MM.1S (cell line): Measurements from ENCODE around the gene ZNF408.

Source experiments
- DNase-seq: peaks from one replicate; pipeline ENCODE4 v3.0.0-alpha.2; 2015
- H2AFZ ChIP-seq: fragments of 300-600 bp; sonication (generic); 2 replicates; pipeline ENCODE4 v1.6.0; 2016; ENCODE audit warnings: antibody characterized with exemption, low read length
- H3F3A ChIP-seq: fragments of 300-600 bp; sonication (generic); 2 replicates; pipeline ENCODE4 v1.6.1; 2016; ENCODE audit warnings: mild to moderate bottlenecking, antibody characterized with exemption, low read length, moderate library complexity, mixed read lengths; ENCODE audit not compliant: insufficient read depth
- H3K27ac ChIP-seq: fragments of 300-600 bp; sonication (generic); 2 replicates; pipeline ENCODE4 v1.5.1; 2016; ENCODE audit warnings: mild to moderate bottlenecking, low read length
- H3K27me3 ChIP-seq: fragments of 300-600 bp; sonication (generic); replicated peaks from 2 replicates; pipeline ENCODE4 v1.6.0; 2016; ENCODE audit warnings: low read length; ENCODE audit not compliant: insufficient read depth
- H3K36me3 ChIP-seq: fragments of 300-600 bp; sonication (generic); replicated peaks from 2 replicates; pipeline ENCODE4 v1.6.1; 2016; ENCODE audit warnings: mild to moderate bottlenecking, low read length, mixed read lengths; ENCODE audit not compliant: insufficient read depth
- H3K4me1 ChIP-seq: fragments of 300-600 bp; sonication (generic); 2 replicates; pipeline ENCODE4 v1.6.1; 2016; ENCODE audit warnings: low read length, mixed read lengths
- H3K4me2 ChIP-seq: fragments of 300-600 bp; sonication (generic); 2 replicates; pipeline ENCODE4 v1.6.0; 2016; ENCODE audit warnings: low read depth, low read length
- H3K4me3 ChIP-seq: fragments of 300-600 bp; sonication (generic); 2 replicates; pipeline ENCODE4 v1.5.1; 2016; ENCODE audit warnings: low read length, mixed read lengths
- H3K79me2 ChIP-seq: fragments of 300-600 bp; sonication (generic); 2 replicates; pipeline ENCODE4 v1.6.1; 2016; ENCODE audit warnings: mixed run types, low read length, mixed read lengths
- H3K9ac ChIP-seq: fragments of 300-600 bp; sonication (generic); 2 replicates; pipeline ENCODE4 v1.6.1; 2016; ENCODE audit warnings: low read length, mixed read lengths
- H3K9me2 ChIP-seq: fragments of 300-600 bp; sonication (generic); replicated peaks from 2 replicates; pipeline ENCODE4 v1.6.1; 2016; ENCODE audit warnings: mild to moderate bottlenecking, low read length, mixed read lengths; ENCODE audit not compliant: insufficient read depth
- H3K9me3 ChIP-seq: fragments of 300-600 bp; sonication (generic); replicated peaks from 2 replicates; pipeline ENCODE4 v1.6.1; 2016; ENCODE audit warnings: mild to moderate bottlenecking, low read length, mixed read lengths; ENCODE audit not compliant: insufficient read depth
- H4K20me1 ChIP-seq: fragments of 300-600 bp; sonication (generic); 2 replicates; pipeline ENCODE4 v1.6.1; 2016; ENCODE audit warnings: mild to moderate bottlenecking, low read length, moderate library complexity, mixed read lengths; ENCODE audit not compliant: insufficient read depth
- CTCF ChIP-seq: fragments of 300-600 bp; sonication (generic); IDR thresholded peaks from 2 replicates; pipeline ENCODE4 v1.5.1; 2016; ENCODE audit warnings: antibody characterized with exemption, low read length, mixed read lengths
- EZH2 ChIP-seq: fragments of 300-600 bp; sonication (generic); optimal IDR thresholded peaks from 2 replicates; pipeline ENCODE3; 2017; ENCODE audit warnings: low read depth, mild to moderate bottlenecking, antibody characterized with exemption, low read length, mixed read lengths
- EZH2phosphoT487 ChIP-seq: fragments of 300-600 bp; sonication (generic); IDR thresholded peaks from 2 replicates; pipeline ENCODE4 v1.6.1; 2018; ENCODE audit warnings: antibody characterized with exemption, low read length

Gene ZNF408

DNA sequence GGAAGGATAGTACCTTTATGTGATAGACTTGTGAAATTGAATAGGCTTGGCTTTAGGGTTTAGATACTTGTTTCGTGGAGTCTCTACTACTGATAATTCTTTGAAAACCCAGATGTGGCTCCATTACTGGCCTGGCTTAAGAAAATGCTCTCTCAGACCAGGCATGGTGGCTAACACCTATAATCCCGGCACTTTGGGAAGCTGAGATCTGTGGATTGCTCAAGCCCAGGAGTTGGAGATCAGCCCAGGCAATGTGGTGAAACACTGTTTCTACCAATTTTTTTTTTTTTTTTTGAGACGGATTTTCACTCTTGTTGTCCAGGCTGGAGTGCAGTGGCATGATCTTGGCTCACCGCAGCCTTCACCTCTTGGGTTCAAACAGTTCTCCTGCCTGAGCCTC is 42.6 kb upstream of the ZNF408 start:
- no peaks in the 10 kb centered on the region for H3K9me3 ChIP-seq
- TF ChIP-seq EZH2phosphoT487 (no peak), CTCF (no peak), EZH2 (no peak)
- H3K4me1 ChIP-seq: no peaks in the 10 kb centered on the region
- H3K9me2 ChIP-seq: no peaks in the 10 kb centered on the region
- H3K36me3 ChIP-seq: 0 out of 2 replicates have a peak, but pooled peaks cover 8% of the 10 kb centered on the region
- H3K27me3 ChIP-seq: no peaks in the 10 kb centered on the region
- H3K4me3 ChIP-seq: no peak overlapping the region
- no peak for DNase-seq
- no peak overlapping the region for H3K4me2 ChIP-seq
- no peaks in the 10 kb centered on the region for H3K79me2 ChIP-seq
- H3K27ac ChIP-seq: no peak overlapping the region
- no peak overlapping the region for H2AFZ ChIP-seq
- no peaks in the 10 kb centered on the region for H4K20me1 ChIP-seq
- H3K9ac ChIP-seq: no peak overlapping the region
- H3F3A ChIP-seq: no peaks in the 10 kb centered on the region

DNA sequence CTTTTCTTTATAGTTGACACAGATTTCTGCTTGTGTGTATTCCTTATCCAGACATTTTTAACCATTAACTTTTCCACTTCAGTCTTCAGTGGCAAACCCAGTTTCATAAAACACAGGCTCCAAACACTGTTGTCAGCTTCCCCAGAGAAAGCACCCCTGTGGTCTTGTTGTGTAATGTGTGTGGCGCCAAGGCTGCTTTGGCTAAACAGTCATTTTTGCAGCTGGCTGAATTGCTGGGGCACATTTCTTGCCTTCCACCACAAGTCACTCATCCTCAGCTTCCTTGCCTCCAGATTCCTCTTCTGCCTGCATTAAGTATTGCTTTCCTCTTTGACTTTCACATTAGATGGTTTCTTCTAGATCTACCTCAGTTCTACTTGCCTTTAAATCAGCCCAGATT is 40.9 kb upstream of the ZNF408 start:
- H3K4me3 ChIP-seq: no peak overlapping the region
- TF ChIP-seq CTCF: no peak
- H3K27ac ChIP-seq: no peak overlapping the region

GRCh38 chr11:46661836-46662235 is 39.0 kb upstream of the ZNF408 start:
- H2AFZ ChIP-seq: no peak overlapping the region
- H3K27ac ChIP-seq: no peak overlapping the region
- no peaks in the 10 kb centered on the region for H3K9me2 ChIP-seq
- no peak overlapping the region for H3K4me3 ChIP-seq
- peaks cover 11% of the 10 kb centered on the region for H3K4me1 ChIP-seq
- TF ChIP-seq EZH2phosphoT487: no peak
- TF ChIP-seq CTCF: no peak
- no peak for TF ChIP-seq EZH2
- H3K9ac ChIP-seq: no peak overlapping the region
- H3K4me2 ChIP-seq: no peak overlapping the region
- H3K36me3 ChIP-seq: 0 out of 2 replicates have a peak, but pooled peaks cover 4% of the 10 kb centered on the region
- peaks cover 10% of the 10 kb centered on the region for H3F3A ChIP-seq
- H4K20me1 ChIP-seq: no peaks in the 10 kb centered on the region
- no peak for DNase-seq
- H3K9me3 ChIP-seq: no peaks in the 10 kb centered on the region
- H3K27me3 ChIP-seq: no peaks in the 10 kb centered on the region
- H3K79me2 ChIP-seq: no peaks in the 10 kb centered on the region

More for the DNA sequence above, 40.9 kb upstream of the ZNF408 start:
- no peak overlapping the region for H2AFZ ChIP-seq
- H3K9ac ChIP-seq: no peak overlapping the region
- no peaks in the 10 kb centered on the region for H3K4me1 ChIP-seq
- H3K9me3 ChIP-seq: no peaks in the 10 kb centered on the region
- H3F3A ChIP-seq: no peaks in the 10 kb centered on the region
- no peaks in the 10 kb centered on the region for H4K20me1 ChIP-seq
- H3K27me3 ChIP-seq: no peaks in the 10 kb centered on the region
- DNase-seq: no peak
- no peaks in the 10 kb centered on the region for H3K79me2 ChIP-seq
- no peak overlapping the region for H3K4me2 ChIP-seq
- H3K9me2 ChIP-seq: no peaks in the 10 kb centered on the region
- H3K36me3 ChIP-seq: 0 out of 2 replicates have a peak, but pooled peaks cover 8% of the 10 kb centered on the region
